ENCODE measurements around the gene TIMM13.

GRCh38 chr19:2416321-2417097 is 10.9 kb downstream of the TIMM13 start:
- TF ChIP-seq CTCF (IDR thresholded peaks at IDR 0.05) (no peak), FOSL2 (IDR thresholded peaks at IDR 0.05; ENCODE audit: borderline replicate concordance, low read depth) (no peak)

Measured in SK-N-SH (cell line).